Measurements from ENCODE around the gene FKBP1B.
"Not testable (repeated sequence)": the region's sequence is repeated elsewhere in the genome, so short reads cannot be mapped to it uniquely, and the experiment has no call there.

The FKBP1B gene

GRCh38 chr2:24086241-24086640 is 36.7 kb downstream of the FKBP1B start:
- H3K4me3 ChIP-seq (ENCODE audit: low read length): no peak overlapping the region
- no peak for TF ChIP-seq ZNF274 (IDR thresholded peaks at IDR 0.05; ENCODE audit: low read depth, low read length)

GRCh38 chr2:24087032-24087431 is 37.5 kb downstream of the FKBP1B start:
- no peak for TF ChIP-seq ZNF274 (IDR thresholded peaks at IDR 0.05; ENCODE audit: low read depth, low read length)
- H3K4me3 ChIP-seq (ENCODE audit: low read length): no peak overlapping the region

GRCh38 chr2:24088821-24089359 is 39.3 kb downstream of the FKBP1B start:
- no peak overlapping the region for H3K4me3 ChIP-seq (ENCODE audit: low read length)
- TF ChIP-seq ZNF274 (IDR thresholded peaks at IDR 0.05; ENCODE audit: low read depth, low read length): no peak

- not testable (repeated sequence) for H3K4me3 ChIP-seq (ENCODE audit: low read length)
Measured at GRCh38 chr2:24093270-24093669, 43.7 kb downstream of the FKBP1B start.

- not testable (repeated sequence) for H3K4me3 ChIP-seq (ENCODE audit: low read length)
Measured at GRCh38 chr2:24095171-24095677, 45.7 kb downstream of the FKBP1B start.

- H3K4me3 ChIP-seq (ENCODE audit: low read length): not testable (repeated sequence)
Measured at GRCh38 chr2:24100732-24101131, 51.2 kb downstream of the FKBP1B start.

GRCh38 chr2:24101992-24102391 is 52.5 kb downstream of the FKBP1B start:
- H3K4me3 ChIP-seq (ENCODE audit: low read length): no peak overlapping the region
- TF ChIP-seq ZNF274 (IDR thresholded peaks at IDR 0.05; ENCODE audit: low read depth, low read length): no peak

- no peak overlapping the region for H3K4me3 ChIP-seq (ENCODE audit: low read length)
- no peak for TF ChIP-seq ZNF274 (IDR thresholded peaks at IDR 0.05; ENCODE audit: low read depth, low read length)
Measured at GRCh38 chr2:24102677-24103076, 53.1 kb downstream of the FKBP1B start.

- H3K4me3 ChIP-seq (ENCODE audit: low read length): no peak overlapping the region
- no peak for TF ChIP-seq ZNF274 (IDR thresholded peaks at IDR 0.05; ENCODE audit: low read depth, low read length)
Measured at GRCh38 chr2:24104110-24104650, 54.6 kb downstream of the FKBP1B start.

- TF ChIP-seq ZNF274 (IDR thresholded peaks at IDR 0.05; ENCODE audit: low read depth, low read length): no peak
- H3K4me3 ChIP-seq (ENCODE audit: low read length): no peak overlapping the region
Measured at GRCh38 chr2:24104906-24105305, 55.4 kb downstream of the FKBP1B start.

- no peak for TF ChIP-seq ZNF274 (IDR thresholded peaks at IDR 0.05; ENCODE audit: low read depth, low read length)
- no peak overlapping the region for H3K4me3 ChIP-seq (ENCODE audit: low read length)
Measured at GRCh38 chr2:24105816-24106215, 56.3 kb downstream of the FKBP1B start.

- no peak overlapping the region for H3K4me3 ChIP-seq (ENCODE audit: low read length)
- TF ChIP-seq ZNF274 (IDR thresholded peaks at IDR 0.05; ENCODE audit: low read depth, low read length): no peak
Measured at GRCh38 chr2:24106786-24107185, 57.2 kb downstream of the FKBP1B start.

GRCh38 chr2:24107336-24107735 is 57.8 kb downstream of the FKBP1B start:
- no peak for TF ChIP-seq ZNF274 (IDR thresholded peaks at IDR 0.05; ENCODE audit: low read depth, low read length)
- H3K4me3 ChIP-seq (ENCODE audit: low read length): no peak overlapping the region

GRCh38 chr2:24109431-24109830 is 59.9 kb downstream of the FKBP1B start:
- H3K4me3 ChIP-seq (ENCODE audit: low read length): not testable (repeated sequence)

GRCh38 chr2:24110660-24111303 is 61.2 kb downstream of the FKBP1B start:
- no peak for TF ChIP-seq ZNF274 (IDR thresholded peaks at IDR 0.05; ENCODE audit: low read depth, low read length)
- H3K4me3 ChIP-seq (ENCODE audit: low read length): no peak overlapping the region

GRCh38 chr2:24111407-24111901 is 61.9 kb downstream of the FKBP1B start:
- TF ChIP-seq ZNF274 (IDR thresholded peaks at IDR 0.05; ENCODE audit: low read depth, low read length): no peak
- H3K4me3 ChIP-seq (ENCODE audit: low read length): no peak overlapping the region

All from GM08714 (cell line).